K562 (cell line): ENCODE measurements around the gene HOXA9. TPM values are rescaled to one million over a fixed set of nuclear protein-coding genes. Genes with fewer than 3 reads are reported as not detected.

Source experiments
- ATAC-seq: fragments of 200-7000 bp; cut with Tn5 transposase; 3 replicates; pipeline ENCODE4 v1.9.1; 2020; ENCODE audit warnings: moderate library complexity
- BruUV-seq: library from RNA; stranded (reverse); fragments of 400-500 nt; replicated peaks from 2 replicates; lab custom pipeline; 2021; lab: Mats Ljungman, UMichigan
- CTCF ChIA-PET: fragments of 300-600 bp; formaldehyde crosslinking; extraction: SDS; loops from one replicate; lab custom pipeline; 2021; ENCODE audit warnings: low intra/inter-chr PET ratio; lab: Yijun Ruan, JAX
- POLR2A ChIA-PET: fragments of 300-600, 350-650 bp; sonication (Branson Sonifier 250); formaldehyde crosslinking; extraction: SDS; loops from one replicate; lab custom pipeline; 2021; ENCODE audit warnings: antibody characterized with exemption, inconsistent platforms; lab: Yijun Ruan, JAX
- DNase-seq, 4 experiments: peaks; one replicate each; pipeline versions ENCODE4 v3.0.0 to v3.0.0-alpha.2; 2011 to 2018; ENCODE audit warnings: low spot score in 3 of 4, mixed read lengths in 3 of 4; ENCODE audit errors: extremely low read depth in 1 of 4
- FAIRE-seq: peaks from 2 replicates; lab custom pipeline; 2011; peaks lifted over from hg19 to GRCh38; lab: Jason Lieb, UNC
- H2AFZ ChIP-seq: 2 replicates; pipeline ENCODE4 v1.6.0; 2011; ENCODE audit warnings: low read depth, low read length, control low read depth, inconsistent platforms
- H3K27ac ChIP-seq: fragments of 200-600 bp; 3 replicates; pipeline ENCODE4 v1.8.0; 2011; ENCODE audit warnings: low read depth, mild to moderate bottlenecking, control low read depth, inconsistent platforms, low read length, moderate library complexity, mixed read lengths; ENCODE audit errors: extremely low read depth
- H3K27me3 ChIP-seq, 2 experiments: fragments of 300-600 bp in 1 of 2; 2 replicates in 1 of 2; 3 replicates in 1 of 2; pipeline versions ENCODE4 v1.6.0 to v1.8.0; 2011; ENCODE audit warnings: inconsistent platforms in 2 of 2, low read length in 2 of 2, mild to moderate bottlenecking in 1 of 2, mixed read lengths in 1 of 2, moderate library complexity in 1 of 2; ENCODE audit not compliant: control insufficient read depth in 2 of 2, insufficient read depth in 2 of 2
- H3K36me3 ChIP-seq: fragments of 300-600 bp; 3 replicates; pipeline ENCODE4 v1.8.0; 2011; ENCODE audit warnings: mild to moderate bottlenecking, low read length, inconsistent platforms; ENCODE audit not compliant: control insufficient read depth, insufficient read depth
- H3K4me1 ChIP-seq, 2 experiments: fragments of 200-600 bp in 1 of 2; replicated peaks in 1 of 2; 2 replicates in 1 of 2; 3 replicates in 1 of 2; pipeline versions ENCODE4 v1.5.1 to v1.8.0; 2011; ENCODE audit warnings: inconsistent platforms in 2 of 2, low read length in 2 of 2, mild to moderate bottlenecking in 1 of 2, mixed read lengths in 1 of 2, moderate library complexity in 1 of 2; ENCODE audit not compliant: control insufficient read depth in 2 of 2, insufficient read depth in 2 of 2
- H3K4me2 ChIP-seq: 2 replicates; pipeline ENCODE4 v1.6.1; 2011; ENCODE audit warnings: low read length, control low read depth, inconsistent platforms, mixed read lengths; ENCODE audit not compliant: insufficient read depth
- H3K4me3 ChIP-seq: fragments of 200-600 bp; sonication (generic), shearing (Covaris generic); 2 replicates; pipeline ENCODE4 v1.5.1; 2016; ENCODE audit warnings: control low read depth, inconsistent platforms
- H3K79me2 ChIP-seq: fragments of 200-600 bp; 3 replicates; pipeline ENCODE4 v1.8.0; 2011; ENCODE audit warnings: low read length, inconsistent platforms; ENCODE audit not compliant: control insufficient read depth, insufficient read depth
- H3K9ac ChIP-seq, 2 experiments: 2 replicates each; pipeline versions ENCODE4 v1.6.0 to v1.6.1; 2011; ENCODE audit warnings: low read depth in 2 of 2, low read length in 2 of 2, control low read depth in 1 of 2, inconsistent platforms in 1 of 2, mild to moderate bottlenecking in 1 of 2, mixed read lengths in 1 of 2; ENCODE audit not compliant: insufficient read depth in 1 of 2
- H3K9me1 ChIP-seq: one replicate; pipeline ENCODE4 v1.6.0; 2011; ENCODE audit warnings: inconsistent platforms, mild to moderate bottlenecking, low read length, moderate library complexity; ENCODE audit not compliant: control insufficient read depth, insufficient read depth
- H3K9me3 ChIP-seq: replicated peaks from 2 replicates; pipeline ENCODE4 v1.5.1; 2011; ENCODE audit warnings: low read depth, low read length, inconsistent platforms; ENCODE audit not compliant: control insufficient read depth, insufficient read depth
- H4K20me1 ChIP-seq: replicated peaks from 2 replicates; pipeline ENCODE4 v1.6.1; 2011; ENCODE audit warnings: low read length, inconsistent platforms, mixed read lengths; ENCODE audit not compliant: control insufficient read depth, insufficient read depth
- ZNF239 ChIP-seq: fragments of 250-450 bp; sonication (Bioruptor Pico); IDR thresholded peaks from 2 replicates; pipeline ENCODE4 v1.4.0; 2020; ENCODE audit warnings: mild to moderate bottlenecking
- ZNF3 ChIP-seq: fragments of 250-450 bp; sonication (Bioruptor Pico); IDR thresholded peaks from 2 replicates; pipeline ENCODE4 v1.5.0; 2021; ENCODE audit warnings: mild to moderate bottlenecking, moderate library complexity
- WGBS: fragments of 100-300 bp; shearing (Covaris generic); methylation state at CpG from one replicate; pipeline ENCODE4 v1.1.6; 2016; ENCODE audit warnings: low coverage, mixed read lengths; ENCODE audit not compliant: insufficient coverage; ENCODE audit errors: missing lambda C conversion rate; 5-methylcytosine and 5-hydroxymethylcytosine counted together
- in situ Hi-C: fragments of 300-500 bp; cut with MboI; formaldehyde crosslinking; loops from 4 replicates; pipeline ENCODE4 v1.15.0; 2018; ENCODE audit warnings: inconsistent platforms, mixed read lengths
- intact Hi-C: fragments of 100-400 bp; cut with micrococcal nuclease; formaldehyde crosslinking; loops from 2 replicates; pipeline ENCODE4 v1.14.2; 2022
- polyA plus RNA-seq, 8 experiments: library from polyadenylated mRNA; depleted of rRNA in 4 of 8; stranded (reverse) in 5 of 8; unstranded in 3 of 8; fragments of >200 nt; fragmentation: Nextera tagmentation in 2 of 8; fragmentation: Illumina TruSeq in 1 of 8; extraction: Ambion mirVana in 2 of 8; extraction: Trizol in 1 of 8; gene quantifications; 2 replicates each; pipeline versions ENCODE4 v1.2.1 to v1.2.3, GENCODE V29; 2011 to 2014; ENCODE audit warnings: inconsistent platforms in 1 of 8, missing spikeins in 1 of 8
- total RNA-seq, 7 experiments: library from RNA; depleted of rRNA in 6 of 7; stranded (reverse); fragments of >200 nt in 6 of 7; fragmentation: Illumina TruSeq in 2 of 7; extraction: Trizol in 2 of 7; gene quantifications; 2 replicates each; pipeline versions ENCODE4 v1.2.1 to v1.2.3, GENCODE V29; 2011 to 2021; ENCODE audit warnings: low replicate concordance in 1 of 7

The HOXA9 gene
- total and polyA plus RNA-seq, 9 of the 15 experiments (the other 6 are each of a cell fraction or from before 2014, with no cell fraction given): not detected

- Histone ChIP-seq H3K27ac (no peak overlapping the region), H3K9me3 (no peaks in the 10 kb centered on the region), H4K20me1 (0 out of 2 replicates have a peak, but pooled peaks cover 3% of the 10 kb centered on the region), H3K9me1 (no peaks in the 10 kb centered on the region), H3K4me2 (no peak overlapping the region), H3K27me3 (peaks cover 30 to 50% of the 10 kb centered on the region in 2 experiments), H2AFZ (no peak overlapping the region), H3K4me3 (no peak overlapping the region), H3K4me1 (peaks cover 0 to 11% of the 10 kb centered on the region in 2 experiments; a peak in 1 of 5 replicates), H3K9ac (no peak overlapping the region), H3K36me3 (no peaks in the 10 kb centered on the region), H3K79me2 (no peaks in the 10 kb centered on the region)
- intact Hi-C loops (loop anchor here (5.0 kb wide), 2 partner anchors 378 to 573 kb away; no protein-coding TSS in a partner anchor), in situ Hi-C loops (no loop called here)
- no TSS peak for BruUV-seq
- TF ChIP-seq ZNF239 (CRISPR knock-in tag): peak; percentile 84
- TF ChIP-seq ZNF3 (CRISPR knock-in tag): no peak
- ChIA-PET POLR2A (interaction anchor here (0.5 to 0.7 kb wide), 2 partner anchors 543 to 706 kb away, joined by 3 read pairs; no protein-coding TSS in a partner anchor), CTCF (interaction anchor here (0.6 kb wide), 1 partner anchor 1491 kb away, joined by 3 read pairs; no protein-coding TSS in a partner anchor)
- FAIRE-seq (no peak), ATAC-seq (no peak), DNase-seq (no peak)
- WGBS: 42% methylated on average over 27 of the region's 93 CpGs
Observed at GRCh38 chr7:27198871-27199801, 33.8 kb upstream of the HOXA9 start.
